Activated naive CD8-positive, alpha-beta T cell treated with anti-CD3 and anti-CD28 coated beads, Interleukin-2, amount 50 U/mL, for 16 hours (primary cell): Measurements from ENCODE around the gene CDK14.
"Not testable (repeated sequence)": the region's sequence is repeated elsewhere in the genome, so short reads cannot be mapped to it uniquely, and the experiment has no call there.

Experiments used
- DNase-seq: peaks from one replicate; pipeline ENCODE4 v3.0.0-alpha.2; 2020; ENCODE audit warnings: low read depth, low spot score

Gene CDK14

GRCh38 chr7:90789736-90790306 lies 193.7 kb downstream of the CDK14 start:
- DNase-seq: no peak

GRCh38 chr7:90791596-90791995 lies 195.5 kb downstream of the CDK14 start:
- no peak for DNase-seq

GRCh38 chr7:90792301-90792700 lies 196.2 kb downstream of the CDK14 start:
- no peak for DNase-seq

DNA sequence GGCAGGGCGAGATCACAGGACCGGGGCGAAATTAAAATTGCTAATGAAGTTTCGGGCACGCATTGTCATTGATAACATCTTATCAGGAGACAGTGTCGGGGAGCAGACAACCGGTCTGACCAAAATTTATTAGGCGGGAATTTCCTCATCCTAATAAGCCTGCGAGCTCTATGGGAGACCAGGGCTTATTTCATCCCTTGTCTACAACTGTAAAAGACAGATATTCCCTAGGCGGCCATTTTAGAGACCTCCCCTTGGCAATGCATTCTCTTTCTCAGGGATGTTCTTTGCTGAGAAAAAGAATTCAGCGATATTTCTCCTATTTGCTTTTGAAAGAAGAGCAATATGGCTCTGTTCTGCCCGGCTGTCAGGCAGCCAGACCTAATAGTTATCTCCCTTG lies 198.1 kb downstream of the CDK14 start:
- DNase-seq: not testable (repeated sequence)

- DNase-seq: no peak
These were observed 201.5 kb downstream of the CDK14 start for GRCh38 chr7:90797596-90797995.

DNA sequence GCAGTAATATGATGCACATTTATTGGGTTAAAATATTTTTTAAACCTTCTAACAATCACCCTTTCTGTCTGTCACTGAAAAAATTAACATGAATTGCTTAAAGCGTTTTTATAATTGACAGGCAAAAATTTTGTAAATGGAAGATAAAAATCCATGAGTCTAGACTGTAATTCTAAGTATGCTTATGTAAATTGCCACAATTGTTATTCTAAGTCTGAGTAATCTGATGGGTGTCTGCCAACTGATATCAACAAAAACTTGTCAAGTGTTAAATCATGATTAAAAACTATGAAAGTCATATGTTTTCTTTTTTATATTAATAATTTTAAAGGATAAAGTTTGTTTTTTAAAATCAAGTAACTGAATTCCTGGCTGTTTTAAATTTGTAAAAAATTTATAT lies 208.2 kb downstream of the CDK14 start:
- DNase-seq: no peak

DNA sequence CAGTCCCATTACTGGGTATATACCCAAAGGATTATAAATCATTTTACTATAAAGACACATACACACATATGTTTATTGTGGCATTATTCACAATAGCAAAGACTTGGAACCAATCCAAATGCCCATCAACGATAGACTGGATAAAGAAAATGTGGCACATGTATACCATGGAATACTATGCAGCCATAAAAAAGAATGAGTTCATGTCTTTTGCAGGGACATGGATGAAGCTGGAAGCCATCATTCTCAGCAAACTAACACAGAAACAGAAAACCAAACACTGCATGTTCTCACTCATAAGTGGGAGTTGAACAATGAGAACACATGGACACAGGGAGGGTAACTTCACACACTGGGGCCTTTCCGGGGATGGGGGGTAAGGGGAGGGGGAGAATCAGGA lies 219.4 kb downstream of the CDK14 start:
- DNase-seq: not testable (repeated sequence)

- no peak for DNase-seq
These were observed 220.5 kb downstream of the CDK14 start for GRCh38 chr7:90816511-90817142.

DNA sequence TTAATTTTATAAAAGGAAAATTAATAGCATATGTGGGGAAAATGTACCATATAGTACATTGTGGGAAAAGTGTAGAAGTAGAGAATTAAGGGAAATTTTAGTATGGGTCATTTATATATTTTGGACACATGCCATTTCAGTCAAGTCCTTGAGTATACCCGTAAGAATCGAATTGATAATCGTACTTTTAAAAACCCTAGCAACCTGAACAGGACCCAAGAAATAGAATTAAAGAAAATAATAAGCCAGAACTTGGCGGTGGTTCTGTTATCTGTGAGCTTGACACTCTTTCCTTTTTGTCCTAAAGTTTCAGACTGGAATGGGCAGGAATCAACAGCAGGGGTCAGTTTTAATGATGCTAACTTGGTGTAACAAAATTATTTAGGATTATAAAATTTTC lies 221.0 kb downstream of the CDK14 start:
- DNase-seq: no peak

DNA sequence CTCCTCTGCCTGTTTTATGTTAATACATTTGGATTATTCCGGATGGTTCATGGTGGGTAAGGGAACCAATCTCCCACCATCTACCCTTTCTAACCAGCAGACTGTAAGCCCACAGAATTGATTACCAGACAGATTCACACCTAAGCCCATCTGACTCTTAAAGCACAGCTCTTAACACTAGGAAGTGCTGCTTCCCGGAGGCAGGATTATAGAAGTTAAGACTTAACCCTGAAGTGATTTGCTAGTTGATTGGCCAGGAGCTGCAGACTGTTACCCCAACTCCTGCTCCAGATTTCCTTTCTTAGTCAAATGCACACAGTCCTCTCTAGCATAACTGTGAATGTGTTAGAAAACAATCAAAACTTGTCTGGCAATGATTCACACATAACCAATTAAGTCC lies 221.7 kb downstream of the CDK14 start:
- DNase-seq: no peak

GRCh38 chr7:90818341-90818740 lies 222.2 kb downstream of the CDK14 start:
- DNase-seq: no peak

DNA sequence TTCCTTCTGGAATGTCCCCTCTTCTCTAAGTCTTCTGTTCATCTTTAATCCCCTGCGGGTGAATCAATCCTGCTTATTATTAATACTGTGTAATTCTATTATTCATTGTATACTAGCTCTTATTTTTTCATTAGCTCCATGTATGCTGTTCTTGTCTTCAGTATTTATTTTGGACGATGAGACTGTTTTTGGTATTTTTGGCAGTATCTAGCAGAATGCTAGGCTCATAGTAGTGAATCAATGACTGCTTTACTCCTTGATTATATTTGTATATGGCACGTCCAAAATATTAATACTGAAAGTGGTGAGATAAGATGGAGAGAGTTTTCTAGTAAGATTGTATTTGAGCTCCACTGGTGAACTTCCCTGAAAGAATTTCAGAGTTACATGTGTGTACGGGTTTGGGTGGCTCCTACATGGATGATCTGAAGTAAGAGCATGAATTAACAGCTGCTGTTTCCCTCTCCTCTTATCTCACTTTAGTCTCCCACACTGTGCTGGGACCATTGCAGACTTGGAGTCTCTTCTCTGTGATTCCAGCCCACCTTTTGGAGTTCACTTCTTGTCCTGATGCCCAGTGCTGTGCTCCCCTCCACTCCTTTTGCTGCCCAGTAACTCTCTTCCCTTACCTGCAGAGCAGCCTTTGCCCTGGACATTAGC lies 226.0 kb downstream of the CDK14 start:
- DNase-seq: no peak

DNA sequence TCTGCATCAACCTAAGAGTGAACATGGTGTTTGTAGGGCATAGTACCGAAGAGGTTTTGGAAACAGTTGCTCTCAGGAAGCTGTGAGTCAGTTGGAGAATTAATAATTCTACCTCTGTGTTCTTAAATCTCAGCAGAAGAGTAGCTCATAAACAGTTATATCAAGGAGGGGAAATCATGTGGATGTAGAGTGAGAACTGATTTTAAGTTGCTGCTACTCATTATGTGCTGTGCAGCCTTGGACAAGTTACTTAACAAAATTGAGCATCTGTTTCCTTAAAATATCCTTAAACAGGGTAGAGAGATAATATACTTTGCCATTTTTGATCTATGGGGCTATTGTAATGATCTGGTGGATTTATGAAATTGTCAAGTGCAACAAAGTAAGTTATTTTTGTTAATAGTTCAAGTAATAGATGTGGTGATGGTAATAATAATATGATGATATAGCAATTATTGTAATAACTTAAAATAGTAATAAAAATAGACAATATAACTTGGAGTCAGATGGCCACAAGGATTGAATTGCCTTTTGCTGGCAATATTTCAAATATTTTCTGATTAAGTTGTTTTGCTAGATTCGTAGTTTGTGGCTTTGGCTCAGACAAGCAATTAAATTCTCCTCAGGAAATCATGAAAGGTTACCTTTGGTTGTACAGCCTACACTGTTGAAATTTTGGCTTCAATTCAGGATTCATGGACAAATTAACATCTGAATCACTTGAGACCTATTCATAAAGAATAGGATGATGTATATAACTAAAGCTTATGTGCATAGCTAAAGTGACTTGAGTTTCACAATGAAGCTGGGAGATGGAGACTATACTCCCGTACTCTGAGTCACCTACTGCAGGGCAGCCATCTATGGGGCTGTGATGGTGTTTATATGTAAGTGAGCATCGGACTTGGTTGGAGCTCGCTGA lies 228.5 kb downstream of the CDK14 start:
- no peak for DNase-seq

DNA sequence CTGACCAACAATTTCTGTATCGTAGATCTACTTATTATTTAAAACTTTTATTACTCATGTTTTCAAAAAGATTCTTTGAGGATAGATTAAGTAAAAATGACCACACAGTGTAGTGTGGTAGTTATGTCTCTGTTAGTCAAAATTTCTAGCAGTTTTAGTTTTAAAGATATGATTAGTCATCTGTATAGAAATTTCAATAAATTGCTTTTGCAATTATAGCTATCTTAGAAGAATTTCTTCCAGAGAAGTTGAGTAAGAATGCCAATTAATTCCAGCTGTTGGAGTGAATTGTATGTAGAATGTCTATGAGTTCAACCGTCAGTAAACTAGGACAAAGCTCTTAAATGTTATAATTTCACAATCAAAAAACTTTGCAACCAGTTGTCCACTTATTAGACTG lies 229.7 kb downstream of the CDK14 start:
- DNase-seq: no peak

DNA sequence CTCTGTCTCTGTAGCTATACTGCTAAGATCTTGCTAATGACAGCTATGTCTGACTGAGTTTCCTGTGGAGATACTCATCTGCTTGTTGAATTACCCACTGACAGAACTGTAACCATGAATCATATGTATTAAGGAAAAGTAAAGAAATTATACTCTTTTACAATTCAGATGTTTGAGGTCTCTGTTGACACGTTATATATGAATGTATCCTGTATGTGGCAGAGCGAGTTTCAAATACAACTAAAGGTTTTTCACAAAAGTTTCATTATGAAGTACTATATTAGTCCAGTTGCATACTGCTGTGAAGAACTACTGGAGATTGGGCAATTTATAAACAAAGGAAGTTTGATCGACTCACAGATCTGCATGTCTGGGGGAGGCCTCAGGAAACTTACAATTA lies 232.5 kb downstream of the CDK14 start:
- no peak for DNase-seq

DNA sequence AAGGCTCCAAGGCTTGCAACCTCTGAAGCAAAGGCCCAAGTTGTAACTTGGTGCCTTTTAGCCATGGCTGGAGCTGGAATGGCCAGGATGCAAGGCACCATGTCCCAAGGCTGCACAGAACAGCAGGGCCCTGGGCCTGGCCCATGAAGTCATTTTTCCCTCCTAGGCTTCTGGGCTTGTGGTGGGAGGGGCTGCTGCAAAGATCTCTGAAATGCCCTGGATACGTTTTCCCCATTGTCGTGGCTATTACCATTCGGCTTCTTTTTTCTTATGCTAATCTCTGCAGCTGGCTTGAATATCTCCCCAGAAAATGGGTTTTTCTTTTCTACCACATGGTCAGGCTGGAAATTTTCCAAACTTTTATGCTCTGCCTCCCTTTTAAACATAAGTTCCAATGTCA lies 234.2 kb downstream of the CDK14 start:
- DNase-seq: no peak

DNA sequence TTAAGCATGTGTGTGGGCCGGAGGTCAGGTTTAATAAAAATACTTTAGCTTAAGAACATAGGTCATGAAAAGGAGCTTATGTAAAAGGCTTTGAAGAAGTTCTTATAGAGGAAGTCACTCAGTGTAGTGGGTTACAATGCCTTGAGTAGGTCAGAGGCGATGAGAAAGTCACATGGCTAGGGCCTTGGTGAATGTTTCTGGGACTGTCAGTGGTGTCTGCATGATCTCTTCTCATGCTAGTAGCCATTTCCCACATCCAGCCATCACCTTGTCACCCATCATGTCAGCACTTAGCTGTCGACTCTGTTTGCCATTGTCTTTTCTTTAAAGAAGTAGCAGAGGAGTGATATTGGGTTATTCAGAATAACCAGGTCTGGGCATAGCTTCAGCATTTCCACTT lies 236.6 kb downstream of the CDK14 start:
- no peak for DNase-seq

- DNase-seq: no peak
These were observed 237.3 kb downstream of the CDK14 start for GRCh38 chr7:90833443-90833842.

DNA sequence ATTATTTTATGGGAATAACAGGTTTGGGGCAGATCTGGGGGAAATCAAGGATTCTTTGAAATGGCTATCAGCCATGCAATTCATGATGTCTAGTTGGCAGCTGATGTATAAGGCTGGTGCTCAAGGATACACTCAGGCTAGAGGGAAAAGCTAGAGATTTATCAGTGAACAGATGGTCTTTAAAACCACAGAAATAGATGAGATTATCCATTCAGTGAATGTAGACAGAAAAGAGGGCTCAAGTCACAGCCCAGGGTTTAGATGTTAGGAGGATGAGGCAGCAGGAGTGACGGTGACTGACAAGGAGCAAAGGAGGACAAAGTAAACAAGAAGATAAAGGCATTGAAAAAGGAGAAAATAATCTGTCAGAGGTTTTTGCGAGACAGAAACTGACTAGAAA lies 238.7 kb downstream of the CDK14 start:
- no peak for DNase-seq

DNA sequence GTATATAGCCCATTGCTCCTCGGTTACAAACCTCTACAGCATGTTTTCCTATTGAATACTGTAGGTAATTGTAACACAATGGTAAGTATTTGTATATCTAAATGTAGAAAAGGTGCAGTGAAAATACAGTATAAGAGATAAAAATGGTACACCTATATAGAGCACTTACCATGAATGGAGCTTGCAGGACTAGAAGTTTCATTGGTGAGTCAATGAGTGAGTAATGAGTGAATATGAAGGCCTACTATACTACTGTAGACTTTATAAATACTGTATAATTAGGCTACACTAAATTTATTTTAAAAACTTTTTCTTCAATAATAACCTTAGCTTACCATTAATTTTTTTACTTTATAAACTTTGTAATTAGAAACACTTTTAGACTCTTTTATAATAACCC lies 239.7 kb downstream of the CDK14 start:
- DNase-seq: no peak

DNA sequence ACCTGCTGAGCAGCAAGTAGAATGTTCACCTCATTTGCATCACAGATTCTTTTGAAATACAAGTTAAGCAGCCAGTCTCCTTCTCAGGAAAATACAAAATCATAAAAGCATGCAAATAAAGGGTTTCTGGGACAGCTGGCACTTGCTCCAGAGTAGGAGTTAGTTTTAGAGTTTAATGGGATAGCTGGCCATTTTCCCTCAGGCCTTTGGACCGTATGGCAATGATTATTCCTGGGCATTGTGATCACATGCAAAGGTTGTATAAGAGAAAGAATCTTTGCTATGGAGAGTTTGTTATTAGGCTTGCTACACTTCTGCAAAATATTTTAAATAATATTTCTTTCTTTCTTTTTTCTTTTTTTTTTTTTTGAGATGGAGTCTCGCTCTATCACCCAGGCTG lies 240.8 kb downstream of the CDK14 start:
- DNase-seq: no peak

- no peak for DNase-seq
These were observed 242.7 kb downstream of the CDK14 start for GRCh38 chr7:90838799-90839198.
